Endothelial cell of umbilical vein (primary cell): ENCODE results near the gene GUCY2D. TPM values are rescaled to one million over a fixed set of nuclear protein-coding genes. Genes with fewer than 3 reads are reported as not detected.

ENCODE experiments used
- BruUV-seq: library from RNA; stranded (reverse); fragments of 400-500 nt; replicated peaks from 2 replicates; lab custom pipeline; 2021; lab: Mats Ljungman, UMichigan
- CTCF ChIA-PET: fragments of 300-600, 350-600 bp; sonication (Branson Sonifier 250); formaldehyde crosslinking; loops from one replicate; lab custom pipeline; 2021; ENCODE audit warnings: antibody characterized with exemption, inconsistent platforms; lab: Charles Lee
- POLR2A ChIA-PET: fragments of 300-600, 350-600 bp; sonication (Branson Sonifier 250); formaldehyde crosslinking; loops from one replicate; lab custom pipeline; 2021; ENCODE audit warnings: antibody characterized with exemption, inconsistent platforms; lab: Charles Lee
- DNase-seq: peaks from one replicate; pipeline ENCODE4 v3.0.0-alpha.2; 2011; ENCODE audit warnings: low read depth, low spot score
- FAIRE-seq: peaks from 2 replicates; lab custom pipeline; 2011; peaks lifted over from hg19 to GRCh38; lab: Jason Lieb, UNC
- H2AFZ ChIP-seq: 2 replicates; pipeline ENCODE4 v1.6.0; 2012; ENCODE audit warnings: low read depth, low read length, control low read depth, inconsistent platforms
- H3K27ac ChIP-seq: 2 replicates; pipeline ENCODE4 v1.5.1; 2011; ENCODE audit warnings: low read depth, mild to moderate bottlenecking, control low read depth, low read length, moderate library complexity; ENCODE audit not compliant: insufficient read depth
- H3K27me3 ChIP-seq, 2 experiments: 2 replicates each; pipeline versions ENCODE4 v1.6.0 to v1.6.1; 2011; ENCODE audit warnings: low read length in 2 of 2, mixed read lengths in 1 of 2; ENCODE audit not compliant: control insufficient read depth in 2 of 2, insufficient read depth in 2 of 2
- H3K36me3 ChIP-seq, 2 experiments: 2 replicates in 1 of 2; 3 replicates in 1 of 2; pipeline ENCODE4 v1.5.1; 2011; ENCODE audit warnings: low read length in 2 of 2, mild to moderate bottlenecking in 1 of 2, moderate library complexity in 1 of 2; ENCODE audit not compliant: control insufficient read depth in 2 of 2, insufficient read depth in 2 of 2; ENCODE audit errors: extremely low read depth in 1 of 2
- H3K4me1 ChIP-seq: 3 replicates; pipeline ENCODE4 v1.5.1; 2011; ENCODE audit warnings: mild to moderate bottlenecking, low read length; ENCODE audit not compliant: control insufficient read depth, insufficient read depth; ENCODE audit errors: extremely low read depth
- H3K4me2 ChIP-seq: 2 replicates; pipeline ENCODE4 v1.6.1; 2011; ENCODE audit warnings: low read length, control low read depth, mixed read lengths; ENCODE audit not compliant: insufficient read depth
- H3K4me3 ChIP-seq, 3 experiments: fragments of 200-600 bp in 1 of 3; sonication (generic), shearing (Covaris generic) in 1 of 3; replicated peaks in 1 of 3; 2 replicates each; pipeline ENCODE4 v1.5.1; 2011 to 2016; ENCODE audit warnings: control low read depth in 3 of 3, low read length in 3 of 3, mild to moderate bottlenecking in 2 of 3, inconsistent platforms in 1 of 3, low read depth in 1 of 3, moderate library complexity in 1 of 3; ENCODE audit not compliant: insufficient read depth in 1 of 3
- H3K79me2 ChIP-seq: 2 replicates; pipeline ENCODE4 v1.6.0; 2012; ENCODE audit warnings: low read length, inconsistent platforms; ENCODE audit not compliant: control insufficient read depth, insufficient read depth
- H3K9ac ChIP-seq: replicated peaks from 2 replicates; pipeline ENCODE3; 2011; ENCODE audit warnings: low read length, control low read depth; ENCODE audit not compliant: insufficient read depth; ENCODE audit errors: extremely low read depth
- H3K9me1 ChIP-seq: replicated peaks from 3 replicates; pipeline ENCODE4 v1.6.0; 2011; ENCODE audit warnings: mild to moderate bottlenecking, low read length; ENCODE audit not compliant: control insufficient read depth, insufficient read depth; ENCODE audit errors: extremely low read depth
- H3K9me3 ChIP-seq: replicated peaks from 2 replicates; pipeline ENCODE4 v1.5.1; 2012; ENCODE audit warnings: low read length, inconsistent platforms; ENCODE audit not compliant: control insufficient read depth, insufficient read depth
- H4K20me1 ChIP-seq: replicated peaks from 2 replicates; pipeline ENCODE3; 2011; ENCODE audit warnings: mild to moderate bottlenecking, low read length; ENCODE audit not compliant: control insufficient read depth, insufficient read depth; ENCODE audit errors: extremely low read depth
- EZH2 ChIP-seq: IDR thresholded peaks from 2 replicates; pipeline ENCODE4 v1.6.1; 2012; ENCODE audit warnings: borderline replicate concordance, low read depth, mild to moderate bottlenecking, moderate library complexity, low read length, inconsistent platforms; ENCODE audit not compliant: severe bottlenecking
- FOS ChIP-seq: IDR thresholded peaks from 2 replicates; pipeline ENCODE4 v1.6.1; 2011; ENCODE audit warnings: mild to moderate bottlenecking, low read length, moderate library complexity, borderline replicate concordance; ENCODE audit not compliant: insufficient read depth
- GATA2 ChIP-seq: IDR thresholded peaks from 2 replicates; pipeline ENCODE4 v1.7.0; 2011; ENCODE audit warnings: low read depth, mild to moderate bottlenecking, moderate library complexity, mixed read lengths, low read length; ENCODE audit not compliant: insufficient read length, insufficient read depth
- JUN ChIP-seq: IDR thresholded peaks from 2 replicates; pipeline ENCODE4 v1.6.1; 2011; ENCODE audit warnings: borderline replicate concordance, low read depth; ENCODE audit not compliant: insufficient read length, insufficient read depth
- MYC ChIP-seq: IDR thresholded peaks from one replicate; pipeline ENCODE4 v1.6.1; 2011; ENCODE audit warnings: mild to moderate bottlenecking, low read depth, low read length
- POLR2A ChIP-seq: IDR thresholded peaks from 2 replicates; pipeline ENCODE4 v1.6.1; 2012; ENCODE audit warnings: low read depth, mild to moderate bottlenecking, control low read depth, low read length
- POLR2AphosphoS5 ChIP-seq: IDR thresholded peaks from 2 replicates; pipeline ENCODE4 v1.6.1; 2012; ENCODE audit warnings: low read depth, mild to moderate bottlenecking, control low read depth, low read length, moderate library complexity; ENCODE audit not compliant: insufficient read depth
- dilution Hi-C: fragments of 300-500 bp; cut with MboI; formaldehyde crosslinking; loops from one replicate; pipeline ENCODE4 v1.15.0; 2019; ENCODE audit warnings: low sequenced_read_pairs; ENCODE audit not compliant: extremely low pct_ligation_motif_present
- intact Hi-C: fragments of 100-400 bp; cut with micrococcal nuclease; formaldehyde crosslinking; loops from one replicate; pipeline ENCODE4 v1.10.0; 2022
- polyA plus RNA-seq, 4 experiments: library from polyadenylated mRNA; depleted of rRNA in 3 of 4; stranded (reverse) in 3 of 4; unstranded in 1 of 4; fragments of >200 nt; gene quantifications; 2 replicates each; pipeline versions ENCODE4 v1.2.1 to v1.2.3, GENCODE V29; 2011 to 2012; ENCODE audit warnings: missing spikeins in 1 of 4
- total RNA-seq: library from RNA; stranded (reverse); gene quantifications from 2 replicates; pipeline ENCODE4 v1.2.3, GENCODE V29; 2021
- TF ChIP-seq, protein P1 (sequence below), 2 donors: IDR thresholded peaks; 1 replicate in 1 of 2; 2 replicates in 1 of 2; pipeline ENCODE4 v1.5.1; 2011; ENCODE audit warnings: low read length in 2 of 2, mild to moderate bottlenecking in 2 of 2, moderate library complexity in 2 of 2, control low read depth in 1 of 2, inconsistent platforms in 1 of 2, low read depth in 1 of 2; ENCODE audit not compliant: insufficient read depth in 1 of 2; ENCODE audit errors: extremely low read depth in 1 of 2
- TF ChIP-seq, protein P2 (sequence below): IDR thresholded peaks from 2 replicates; pipeline ENCODE4 v1.6.1; 2011; ENCODE audit not compliant: insufficient read depth, insufficient read length

GUCY2D gene
- total and polyA plus RNA-seq, 2 donors (not counting 3 experiments of a cell fraction or from before 2014, with no cell fraction given), result not detected

DNA sequence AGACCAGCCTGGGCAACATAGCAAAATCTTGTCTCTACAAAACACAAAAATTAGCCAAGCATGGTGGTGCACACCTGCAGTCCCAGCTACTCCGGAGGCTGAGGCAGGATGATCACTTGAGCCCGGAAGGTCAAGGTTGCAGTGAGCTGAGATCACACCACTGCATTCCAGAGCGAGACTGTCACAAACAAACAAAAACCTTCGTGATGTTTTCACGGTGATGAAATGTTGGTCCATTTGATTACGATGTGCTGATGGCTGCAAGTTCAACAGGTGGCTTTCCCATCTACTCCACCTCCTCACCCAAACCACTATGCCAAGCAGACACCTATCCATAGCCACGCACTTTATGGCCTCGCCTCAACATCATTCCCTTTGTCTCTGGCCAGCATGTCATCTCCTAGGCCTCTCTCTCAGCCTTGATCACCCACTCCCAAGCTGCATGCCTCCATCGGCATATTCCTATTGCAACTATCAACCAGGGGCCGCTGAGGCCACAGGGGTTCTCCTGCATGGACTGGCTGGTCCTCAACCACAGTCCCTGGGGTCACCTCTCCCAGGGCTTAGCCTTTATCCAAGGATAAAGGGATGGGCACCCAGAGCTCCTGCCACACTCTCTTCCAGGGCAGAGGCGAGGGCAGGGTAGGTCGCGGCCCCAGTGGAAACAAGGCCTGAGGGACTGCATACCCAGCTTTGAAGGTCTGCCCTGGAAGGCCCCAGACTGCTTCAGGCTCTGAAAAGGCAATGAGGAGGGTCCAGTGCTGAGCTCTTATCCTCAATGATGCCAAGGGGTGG, 19.3 kb downstream of the GUCY2D start:
- H3K27ac ChIP-seq, result no peak overlapping the region
- POLR2A ChIA-PET, result no interaction called here
- no peaks in the 10 kb centered on the region for H3K9me3 ChIP-seq
- peaks cover 9 to 10% of the 10 kb centered on the region in 2 experiments for H3K27me3 ChIP-seq
- TF ChIP-seq EZH2, result no peak
- no peak for TF ChIP-seq MYC
- no peak for TF ChIP-seq POLR2A
- TF ChIP-seq GATA2, result no peak
- TF ChIP-seq, protein P1, sequence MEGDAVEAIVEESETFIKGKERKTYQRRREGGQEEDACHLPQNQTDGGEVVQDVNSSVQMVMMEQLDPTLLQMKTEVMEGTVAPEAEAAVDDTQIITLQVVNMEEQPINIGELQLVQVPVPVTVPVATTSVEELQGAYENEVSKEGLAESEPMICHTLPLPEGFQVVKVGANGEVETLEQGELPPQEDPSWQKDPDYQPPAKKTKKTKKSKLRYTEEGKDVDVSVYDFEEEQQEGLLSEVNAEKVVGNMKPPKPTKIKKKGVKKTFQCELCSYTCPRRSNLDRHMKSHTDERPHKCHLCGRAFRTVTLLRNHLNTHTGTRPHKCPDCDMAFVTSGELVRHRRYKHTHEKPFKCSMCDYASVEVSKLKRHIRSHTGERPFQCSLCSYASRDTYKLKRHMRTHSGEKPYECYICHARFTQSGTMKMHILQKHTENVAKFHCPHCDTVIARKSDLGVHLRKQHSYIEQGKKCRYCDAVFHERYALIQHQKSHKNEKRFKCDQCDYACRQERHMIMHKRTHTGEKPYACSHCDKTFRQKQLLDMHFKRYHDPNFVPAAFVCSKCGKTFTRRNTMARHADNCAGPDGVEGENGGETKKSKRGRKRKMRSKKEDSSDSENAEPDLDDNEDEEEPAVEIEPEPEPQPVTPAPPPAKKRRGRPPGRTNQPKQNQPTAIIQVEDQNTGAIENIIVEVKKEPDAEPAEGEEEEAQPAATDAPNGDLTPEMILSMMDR (IDR thresholded peaks at IDR 0.05; ENCODE audit: extremely low read depth in 1 of 2, insufficient read depth in 1 of 2, low read depth in 1 of 2, low read length in 2 of 2), result no peak
- TF ChIP-seq, protein P2, sequence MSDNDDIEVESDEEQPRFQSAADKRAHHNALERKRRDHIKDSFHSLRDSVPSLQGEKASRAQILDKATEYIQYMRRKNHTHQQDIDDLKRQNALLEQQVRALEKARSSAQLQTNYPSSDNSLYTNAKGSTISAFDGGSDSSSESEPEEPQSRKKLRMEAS, result no peak
- TF ChIP-seq POLR2AphosphoS5, result no peak
- no peak for TF ChIP-seq FOS
- no peak for TF ChIP-seq JUN
- dilution Hi-C loops (no loop called here), intact Hi-C loops (no loop called here)
- H3K36me3 ChIP-seq, result no peaks in the 10 kb centered on the region
- H3K79me2 ChIP-seq, result no peaks in the 10 kb centered on the region
- no peak for DNase-seq
- no peak overlapping the region for H3K4me2 ChIP-seq
- no peaks in the 10 kb centered on the region for H3K9me1 ChIP-seq
- H2AFZ ChIP-seq, result no peak overlapping the region
- H3K4me1 ChIP-seq, result no peaks in the 10 kb centered on the region
- H4K20me1 ChIP-seq, result no peaks in the 10 kb centered on the region
- H3K4me3 ChIP-seq, result no peak overlapping the region
- no peak for FAIRE-seq
- CTCF ChIA-PET, result interaction anchor here (1.1 to 5.6 kb wide), 3 partner anchors 20 to 39 kb away, joined by 3 to 23 read pairs (median 6); no protein-coding TSS in a partner anchor
- H3K9ac ChIP-seq, result no peak overlapping the region
- BruUV-seq, result no TSS peak
